Fibroblast of the aortic adventitia (primary cell): ENCODE measurements around the gene SLC66A2. TPM values are rescaled to one million over a fixed set of nuclear protein-coding genes. Genes with fewer than 3 reads are reported as not detected.

Experiments
- DNase-seq: peaks from one replicate; pipeline ENCODE4 v3.0.0-alpha.2; 2010; ENCODE audit warnings: low read depth
- H3K4me3 ChIP-seq: 2 replicates; pipeline ENCODE4 v1.5.1; 2011; ENCODE audit warnings: low read depth, mild to moderate bottlenecking, control low read depth, low read length, moderate library complexity
- total RNA-seq: library from RNA; depleted of rRNA; stranded (reverse); fragments of >200 nt; gene quantifications from 2 replicates; pipeline ENCODE4 v1.2.3, GENCODE V29; 2012; ENCODE audit warnings: low replicate concordance
- TF ChIP-seq, protein P1 (sequence below): IDR thresholded peaks from 2 replicates; pipeline ENCODE4 v1.5.1; 2011; ENCODE audit warnings: mild to moderate bottlenecking, low read length, control low read depth, inconsistent platforms; ENCODE audit not compliant: insufficient read depth

SLC66A2 gene
- total RNA-seq, 1 donor: 15.6 TPM

DNA sequence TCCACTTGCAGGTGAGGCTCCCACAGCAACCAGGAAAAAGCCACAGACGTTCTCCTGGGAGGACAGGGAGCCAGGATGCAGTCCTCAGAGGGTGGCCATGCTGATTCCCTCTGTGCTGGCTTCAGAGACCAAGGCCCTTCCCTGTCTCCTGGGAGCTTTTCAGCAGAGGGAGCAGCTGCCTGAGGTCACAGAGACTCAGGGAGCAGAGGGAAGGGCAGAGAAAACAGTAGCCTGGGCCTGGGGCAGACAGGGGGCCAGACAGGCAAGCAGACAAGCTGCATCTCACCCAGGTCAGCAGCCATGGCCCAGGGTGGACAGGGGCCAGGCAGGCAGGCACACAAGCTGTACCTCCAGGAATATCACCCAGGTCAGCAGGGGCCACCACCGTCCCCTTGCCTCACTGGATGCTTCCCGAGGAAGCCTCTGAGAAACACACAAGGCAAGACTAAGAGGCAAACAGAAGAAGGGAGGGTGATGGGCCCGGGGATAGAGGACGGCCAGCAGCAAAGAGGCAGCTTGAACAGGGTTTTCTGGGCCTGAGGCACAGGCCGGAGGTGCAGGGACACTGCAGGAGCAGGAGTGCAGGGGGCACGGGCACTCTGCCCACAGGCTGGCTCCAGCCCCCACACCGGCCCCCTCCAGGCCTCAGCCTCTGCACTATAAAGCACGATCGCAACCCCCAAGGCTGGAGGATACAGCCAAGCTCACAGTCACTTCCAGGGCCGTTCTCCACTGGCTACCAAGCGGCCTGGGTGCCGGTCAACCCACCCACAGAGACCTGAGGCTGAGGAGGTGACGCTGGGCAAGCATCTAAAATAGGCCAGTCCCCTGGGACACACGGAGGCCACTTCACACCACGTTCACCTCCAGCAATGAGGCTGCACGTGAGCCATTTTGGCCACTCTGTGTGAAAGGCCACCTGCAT, 6.1 kb downstream of the SLC66A2 start:
- H3K4me3 ChIP-seq: no peak overlapping the region
- no peak for DNase-seq
- TF ChIP-seq, protein P1, sequence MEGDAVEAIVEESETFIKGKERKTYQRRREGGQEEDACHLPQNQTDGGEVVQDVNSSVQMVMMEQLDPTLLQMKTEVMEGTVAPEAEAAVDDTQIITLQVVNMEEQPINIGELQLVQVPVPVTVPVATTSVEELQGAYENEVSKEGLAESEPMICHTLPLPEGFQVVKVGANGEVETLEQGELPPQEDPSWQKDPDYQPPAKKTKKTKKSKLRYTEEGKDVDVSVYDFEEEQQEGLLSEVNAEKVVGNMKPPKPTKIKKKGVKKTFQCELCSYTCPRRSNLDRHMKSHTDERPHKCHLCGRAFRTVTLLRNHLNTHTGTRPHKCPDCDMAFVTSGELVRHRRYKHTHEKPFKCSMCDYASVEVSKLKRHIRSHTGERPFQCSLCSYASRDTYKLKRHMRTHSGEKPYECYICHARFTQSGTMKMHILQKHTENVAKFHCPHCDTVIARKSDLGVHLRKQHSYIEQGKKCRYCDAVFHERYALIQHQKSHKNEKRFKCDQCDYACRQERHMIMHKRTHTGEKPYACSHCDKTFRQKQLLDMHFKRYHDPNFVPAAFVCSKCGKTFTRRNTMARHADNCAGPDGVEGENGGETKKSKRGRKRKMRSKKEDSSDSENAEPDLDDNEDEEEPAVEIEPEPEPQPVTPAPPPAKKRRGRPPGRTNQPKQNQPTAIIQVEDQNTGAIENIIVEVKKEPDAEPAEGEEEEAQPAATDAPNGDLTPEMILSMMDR: no peak

DNA sequence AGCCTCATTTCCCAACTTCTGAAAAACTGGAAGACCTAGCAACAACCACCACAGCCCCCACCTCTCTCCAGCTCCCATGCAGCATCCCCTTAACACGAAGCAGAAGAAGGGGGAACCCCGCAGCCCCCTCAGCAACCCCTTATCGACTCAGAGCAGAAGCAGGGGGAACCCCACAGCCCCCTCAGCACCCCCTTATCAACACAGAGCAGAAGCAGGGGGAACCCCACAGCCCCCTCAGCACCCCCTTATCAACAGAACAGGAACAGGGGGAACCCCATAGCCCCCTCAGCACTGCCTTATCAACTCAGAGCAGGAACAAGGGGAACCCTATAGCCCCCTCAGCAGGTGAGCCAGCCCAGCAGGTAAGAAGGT, 6.7 kb downstream of the SLC66A2 start:
- DNase-seq: no peak
- H3K4me3 ChIP-seq: no peak overlapping the region
- TF ChIP-seq, protein P1: no peak

GRCh38 chr18:79944126-79944731, 7.2 kb downstream of the SLC66A2 start:
- TF ChIP-seq, protein P1: no peak
- DNase-seq: no peak
- no peak overlapping the region for H3K4me3 ChIP-seq

- no peak for DNase-seq
- H3K4me3 ChIP-seq: no peak overlapping the region
- TF ChIP-seq, protein P1: no peak
Measured at GRCh38 chr18:79943608-79944125, 7.8 kb downstream of the SLC66A2 start.

DNA sequence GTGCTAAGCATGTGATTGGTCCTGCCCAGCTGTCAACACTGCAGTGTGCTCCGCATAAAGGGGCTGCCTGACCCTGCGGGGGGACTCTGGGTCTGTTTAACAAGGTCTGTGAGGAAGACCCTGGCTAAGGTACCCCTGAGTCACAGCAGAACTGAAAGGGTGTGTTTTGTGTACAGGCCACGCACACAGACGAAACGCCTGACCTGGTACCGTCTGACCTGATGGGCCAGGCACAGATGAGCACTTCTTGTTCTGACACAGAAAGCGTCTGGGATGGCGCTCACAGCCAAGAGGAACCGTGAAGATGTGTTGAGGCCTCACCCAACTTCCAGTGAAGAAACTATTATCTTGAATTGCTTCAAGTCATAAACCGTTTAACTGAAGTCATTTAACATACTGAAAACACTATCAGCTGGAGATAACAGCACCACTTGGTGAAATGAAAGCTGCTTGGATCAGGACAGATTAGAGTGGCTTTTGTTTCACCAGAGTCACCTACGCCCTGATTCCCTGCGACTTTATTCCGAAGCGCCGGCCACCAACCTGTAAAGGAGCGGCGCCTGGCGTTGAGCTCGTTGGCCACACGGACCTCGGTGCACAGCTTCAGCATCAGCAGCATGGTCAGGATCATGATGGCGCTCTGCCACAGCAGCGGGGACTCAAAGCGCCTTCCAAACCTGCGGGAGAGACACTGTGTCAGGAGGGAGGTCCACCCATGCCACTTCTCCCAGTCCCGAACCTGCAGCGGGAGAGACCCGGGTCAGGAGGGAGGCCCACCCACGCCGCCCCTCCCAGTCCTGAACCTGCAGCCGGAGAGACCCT, 8.5 kb downstream of the SLC66A2 start:
- no peak overlapping the region for H3K4me3 ChIP-seq
- DNase-seq: no peak
- TF ChIP-seq, protein P1: no peak

DNA sequence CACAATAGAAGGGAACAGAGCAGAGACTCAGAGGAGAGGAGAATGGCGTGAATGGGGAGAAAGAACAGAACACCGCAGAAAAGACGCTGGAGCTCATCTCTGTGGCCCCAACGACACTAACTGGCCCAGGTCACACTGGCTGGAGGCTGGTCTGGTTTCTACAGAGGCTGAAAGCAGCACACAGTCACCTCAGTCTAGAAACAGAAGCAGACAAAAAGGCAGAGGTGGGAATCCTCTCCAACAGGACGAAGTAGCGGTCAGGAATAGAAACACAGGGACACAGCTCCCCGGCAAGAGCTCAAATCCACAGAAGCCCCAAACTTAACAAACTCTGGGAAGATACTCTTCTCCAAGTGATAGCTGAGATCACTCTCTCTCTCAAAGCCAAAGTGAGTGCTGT, 9.2 kb downstream of the SLC66A2 start:
- H3K4me3 ChIP-seq: no peak overlapping the region
- TF ChIP-seq, protein P1: no peak
- DNase-seq: no peak
